ENCODE measurements around the gene NPIPA1.
"Not testable (repeated sequence)": the region's sequence is repeated elsewhere in the genome, so short reads cannot be mapped to it uniquely, and the experiment has no call there.

DNA sequence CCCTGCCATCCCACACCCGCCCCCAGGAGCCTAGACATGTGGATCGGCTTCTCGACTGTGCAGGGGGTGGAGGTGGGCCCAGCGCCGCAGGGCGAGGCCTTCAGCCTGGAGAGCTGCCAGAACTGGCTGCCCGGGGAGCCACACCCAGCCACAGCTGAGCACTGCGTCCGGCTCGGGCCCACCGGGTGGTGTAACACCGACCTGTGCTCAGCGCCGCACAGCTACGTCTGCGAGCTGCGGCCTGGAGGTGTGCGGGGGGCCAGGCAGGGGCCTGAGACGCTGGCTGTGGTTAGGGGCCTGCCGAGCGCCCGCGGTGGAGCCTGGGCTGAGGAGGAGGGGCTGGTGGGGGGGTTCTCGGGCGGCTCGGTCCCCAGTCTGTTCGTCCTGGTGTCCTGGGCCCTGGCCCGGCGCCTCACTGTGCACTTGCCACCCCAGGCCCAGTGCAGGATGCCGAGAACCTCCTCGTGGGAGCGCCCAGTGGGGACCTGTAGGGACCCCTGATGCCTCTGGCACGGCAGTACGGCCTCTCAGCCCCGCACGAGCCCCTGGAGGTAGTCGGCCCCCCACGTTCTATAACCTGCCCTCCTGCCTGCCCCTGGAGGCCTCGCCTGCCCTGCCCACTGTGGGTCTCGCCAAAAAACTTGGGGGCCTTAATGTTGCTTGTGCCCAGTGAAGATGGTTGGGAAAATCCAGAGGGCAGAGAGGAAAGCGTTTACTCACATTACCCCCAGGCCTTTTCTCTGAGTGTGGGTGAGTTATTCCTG, 17.2 kb upstream of the NPIPA1 start:
- not testable (repeated sequence) for TF ChIP-seq EZH2 (IDR thresholded peaks at IDR 0.05; ENCODE audit: insufficient read depth, poor library complexity, severe bottlenecking); EZH2phosphoT487 (IDR thresholded peaks at IDR 0.05; ENCODE audit: insufficient read depth, low read depth)
